ENCODE data around the gene ZNF662. TPM values are rescaled to one million over a fixed set of nuclear protein-coding genes. Genes with fewer than 3 reads are reported as not detected.

The ZNF662 gene
- total and polyA plus RNA-seq, 9 of the 15 experiments (the other 6 are each of a cell fraction or from before 2014, with no cell fraction given) = 0.07 to 0.55 (median 0.27) TPM

GRCh38 chr3:42880601-42881451 is 25.1 kb upstream of the ZNF662 start (continued):
- TF ChIP-seq ZBTB34 (CRISPR knock-in tag; IDR thresholded peaks at IDR 0.05) = no peak
- TF ChIP-seq ZNF347 (CRISPR knock-in tag; IDR thresholded peaks at IDR 0.05; ENCODE audit: low read depth) = no peak
- no peak for TF ChIP-seq ZSCAN29 (IDR thresholded peaks at IDR 0.05)
- TF ChIP-seq TBL1XR1 (IDR thresholded peaks at IDR 0.05; ENCODE audit: low read length in 2 of 2) = no peak
- no peak for TF ChIP-seq ZNF551 (CRISPR knock-in tag; IDR thresholded peaks at IDR 0.05)
- no peak for TF ChIP-seq ZNF507 (tag; conservative IDR thresholded peaks at IDR 0.05)
- TF ChIP-seq ZNF232 (CRISPR knock-in tag; IDR thresholded peaks at IDR 0.05) = no peak
- TF ChIP-seq SRSF7 (optimal IDR thresholded peaks at IDR 0.05; ENCODE audit: low read depth, low read length) = no peak
- TF ChIP-seq SNRNP70 (optimal IDR thresholded peaks at IDR 0.05; ENCODE audit: low read depth, low read length) = no peak
- no peak for TF ChIP-seq MTA2 (IDR thresholded peaks at IDR 0.05; ENCODE audit: low read depth)
- TF ChIP-seq ZNF324 (CRISPR knock-in tag; IDR thresholded peaks at IDR 0.05) = no peak
- no peak for TF ChIP-seq BACH1 (tag; IDR thresholded peaks at IDR 0.05)
- TF ChIP-seq ZKSCAN1 (IDR thresholded peaks at IDR 0.05; ENCODE audit: low read depth, low read length) = no peak
- TF ChIP-seq NCOR1 (IDR thresholded peaks at IDR 0.05) = no peak
- peak; percentile 89 for TF ChIP-seq KLF1 (tag; IDR thresholded peaks at IDR 0.05)
- no peak for TF ChIP-seq ZBTB43 (CRISPR knock-in tag; IDR thresholded peaks at IDR 0.05)
- peak in 1 of 2 experiments; percentile 70; a peak in 1 of 4 replicates for TF ChIP-seq SRF (CRISPR knock-in tag; IDR thresholded peaks at IDR 0.05)
- TF ChIP-seq ZNF282 (CRISPR knock-in tag; IDR thresholded peaks at IDR 0.05) = no peak
- TF ChIP-seq POLR2B (IDR thresholded peaks at IDR 0.05; ENCODE audit: low read depth, partially characterized antibody) = no peak
- no peak for TF ChIP-seq ZNF592 (IDR thresholded peaks at IDR 0.05)
- TF ChIP-seq ETV5 (CRISPR knock-in tag; IDR thresholded peaks at IDR 0.05; ENCODE audit: low read depth) = peak; percentile 96
- TF ChIP-seq PHF21A (IDR thresholded peaks at IDR 0.05; ENCODE audit: borderline replicate concordance, low read depth) = no peak
- TF ChIP-seq IRF2 (CRISPR knock-in tag; IDR thresholded peaks at IDR 0.05) = no peak
- no peak for TF ChIP-seq DIDO1 (tag; IDR thresholded peaks at IDR 0.05; ENCODE audit: low read depth)

Data from K562 (cell line).